Measurements from ENCODE around the gene ZNF823. TPM values are rescaled to one million over a fixed set of nuclear protein-coding genes. Genes with fewer than 3 reads are reported as not detected.

Gene ZNF823
- total and polyA plus RNA-seq, 2 of the 4 experiments (the other 2 are of a cell fraction), result 2.2 to 9.3 TPM

GRCh38 chr19:11698231-11698630 is 40.5 kb downstream of the ZNF823 start:
- Histone ChIP-seq H3K4me2 (ENCODE audit: low read depth, low read length) (no peak overlapping the region), H2AK5ac (ENCODE audit: low read depth, low read length) (no peak overlapping the region), H2AFZ (replicated peaks; ENCODE audit: low read length, poor library complexity) (no peak overlapping the region), H2BK120ac (ENCODE audit: low read depth, low read length) (no peak overlapping the region), H3K23ac (ENCODE audit: low read depth, low read length) (no peak overlapping the region), H3K9me3 (ENCODE audit: control insufficient read depth, insufficient read depth, low read length) (no peaks in the 10 kb centered on the region), H3K4me3 (ENCODE audit: insufficient read depth, low read depth, low read length) (no peak overlapping the region), H2BK5ac (ENCODE audit: low read depth, low read length, poor library complexity, severe bottlenecking) (no peak overlapping the region), H3K9ac (ENCODE audit: low read depth, low read length) (no peak overlapping the region), H3K27me3 (ENCODE audit: control insufficient read depth, insufficient read depth, low read length) (no peaks in the 10 kb centered on the region), H4K8ac (ENCODE audit: low read depth in 2 of 2, low read length in 2 of 2) (no peak overlapping the region), H3K14ac (replicated peaks; ENCODE audit: low read depth, low read length) (no peak overlapping the region), H3K4ac (ENCODE audit: low read depth, low read length) (no peak overlapping the region), H3K56ac (ENCODE audit: extremely low read depth, insufficient read depth, low read length) (no peak overlapping the region), H2AK9ac (replicated peaks; ENCODE audit: low read depth, low read length, poor library complexity) (no peak overlapping the region), H2BK15ac (ENCODE audit: low read depth, low read length) (no peak overlapping the region), H3K4me1 (ENCODE audit: control insufficient read depth, insufficient read depth, low read length) (peaks cover 2% of the 10 kb centered on the region; the same call in 1 of the 2 replicates), H4K91ac (ENCODE audit: insufficient read depth, low read depth, low read length) (no peak overlapping the region), H4K20me1 (ENCODE audit: insufficient read depth, low read length) (no peaks in the 10 kb centered on the region), H3K27ac (ENCODE audit: insufficient read depth, low read length) (no peak overlapping the region), H3K18ac (ENCODE audit: low read depth, low read length) (no peak overlapping the region), H4K5ac (ENCODE audit: low read depth, low read length) (no peak overlapping the region), H2BK20ac (ENCODE audit: low read depth, low read length) (no peak overlapping the region), H3K36me3 (ENCODE audit: control insufficient read depth, insufficient read depth, low read length) (no peaks in the 10 kb centered on the region), H3K79me1 (ENCODE audit: low read depth in 1 of 2, low read length in 2 of 2) (0 out of 4 replicates have a peak, but pooled peaks cover 0 to 6% of the 10 kb centered on the region in 2 experiments), H3K9me1 (ENCODE audit: insufficient read depth, low read length) (peaks cover 3% of the 10 kb centered on the region; the same call in 1 of the 2 replicates)
- TF ChIP-seq FOS (IDR thresholded peaks at IDR 0.05; ENCODE audit: low read depth, low read length), result no peak
- no peak for TF ChIP-seq NFE2L2 (IDR thresholded peaks at IDR 0.05; ENCODE audit: low read depth, low read length)
- no peak for TF ChIP-seq CTCF (conservative IDR thresholded peaks at IDR 0.05; ENCODE audit: low read depth, low read length)
- TF ChIP-seq RCOR1 (IDR thresholded peaks at IDR 0.05; ENCODE audit: insufficient replicate concordance, low read length), result no peak
- no peak for TF ChIP-seq RFX5 (IDR thresholded peaks at IDR 0.05; ENCODE audit: low read depth, low read length)
- TF ChIP-seq BHLHE40 (IDR thresholded peaks at IDR 0.05; ENCODE audit: low read depth, low read length), result no peak
- TF ChIP-seq CHD1 (IDR thresholded peaks at IDR 0.05; ENCODE audit: low read depth, low read length), result no peak
- no peak for TF ChIP-seq ELK1 (IDR thresholded peaks at IDR 0.05; ENCODE audit: borderline replicate concordance, low read depth, low read length)
- no peak for TF ChIP-seq USF2 (IDR thresholded peaks at IDR 0.05; ENCODE audit: low read depth, low read length)
- no peak for TF ChIP-seq POLR2A (IDR thresholded peaks at IDR 0.05; ENCODE audit: low read depth, low read length)
- no peak for TF ChIP-seq MAZ (IDR thresholded peaks at IDR 0.05; ENCODE audit: borderline replicate concordance, low read depth, low read length)
- dilution Hi-C loops (cut with HindIII; ENCODE audit: low sequenced_read_pairs, unreplicated experiment) (no loop called here), intact Hi-C loops (cut with micrococcal nuclease) (no loop called here), in situ Hi-C loops (cut with MboI; ENCODE audit: low sequenced_read_pairs) (no loop called here)
- no TSS peak for BruUV-seq (replicated peaks)
- DNase-seq (no peak), ATAC-seq (ENCODE audit: low read depth) (no peak)
- ChIA-PET POLR2A (ENCODE audit: unreplicated experiment) (no interaction called here), CTCF (no interaction called here)
- WGBS, 2 experiments (ENCODE audit: extremely low coverage in 2 of 2, insufficient read length in 1 of 2), result 100% methylated on average over 1 of the region's 6 CpGs; no CpG with 5 or more reads in 1 of the 2 experiments
